Fibroblast of lung (primary cell): ENCODE data around the gene ENPP4.

Experiments
- EZH2 ChIP-seq: IDR thresholded peaks from 2 replicates; pipeline ENCODE4 v1.5.1; 2012; ENCODE audit warnings: low read length, control low read depth, mild to moderate bottlenecking; ENCODE audit errors: missing control alignments
- TF ChIP-seq, protein P1 (sequence below), 2 donors: IDR thresholded peaks in 1 of 2; conservative IDR thresholded peaks in 1 of 2; 1 replicate in 1 of 2; 2 replicates in 1 of 2; pipeline ENCODE4 v1.5.1; 2011 to 2012; ENCODE audit warnings: low read length in 2 of 2, control low read depth in 1 of 2, inconsistent platforms in 1 of 2, low read depth in 1 of 2, mild to moderate bottlenecking in 1 of 2

DNA sequence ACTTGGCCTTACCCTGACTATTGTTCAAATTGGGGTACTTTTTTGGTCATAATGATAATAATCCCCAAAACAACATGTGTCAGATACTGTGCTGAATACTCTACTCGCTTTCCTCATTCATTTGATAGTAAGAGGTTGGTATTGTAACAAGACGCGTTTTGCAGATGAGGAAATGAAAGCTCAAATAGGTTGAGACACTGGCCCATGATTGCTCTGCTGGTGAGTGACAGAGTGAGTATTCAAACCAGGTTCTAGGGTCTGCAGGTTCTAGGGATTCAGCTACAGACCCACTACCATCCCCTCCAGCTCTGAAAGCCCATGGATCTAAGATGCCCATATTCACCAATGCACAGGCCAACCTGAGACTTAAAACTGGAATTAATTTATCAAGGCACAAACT lies 1.3 kb upstream of the ENPP4 start:
- TF ChIP-seq, protein P1, sequence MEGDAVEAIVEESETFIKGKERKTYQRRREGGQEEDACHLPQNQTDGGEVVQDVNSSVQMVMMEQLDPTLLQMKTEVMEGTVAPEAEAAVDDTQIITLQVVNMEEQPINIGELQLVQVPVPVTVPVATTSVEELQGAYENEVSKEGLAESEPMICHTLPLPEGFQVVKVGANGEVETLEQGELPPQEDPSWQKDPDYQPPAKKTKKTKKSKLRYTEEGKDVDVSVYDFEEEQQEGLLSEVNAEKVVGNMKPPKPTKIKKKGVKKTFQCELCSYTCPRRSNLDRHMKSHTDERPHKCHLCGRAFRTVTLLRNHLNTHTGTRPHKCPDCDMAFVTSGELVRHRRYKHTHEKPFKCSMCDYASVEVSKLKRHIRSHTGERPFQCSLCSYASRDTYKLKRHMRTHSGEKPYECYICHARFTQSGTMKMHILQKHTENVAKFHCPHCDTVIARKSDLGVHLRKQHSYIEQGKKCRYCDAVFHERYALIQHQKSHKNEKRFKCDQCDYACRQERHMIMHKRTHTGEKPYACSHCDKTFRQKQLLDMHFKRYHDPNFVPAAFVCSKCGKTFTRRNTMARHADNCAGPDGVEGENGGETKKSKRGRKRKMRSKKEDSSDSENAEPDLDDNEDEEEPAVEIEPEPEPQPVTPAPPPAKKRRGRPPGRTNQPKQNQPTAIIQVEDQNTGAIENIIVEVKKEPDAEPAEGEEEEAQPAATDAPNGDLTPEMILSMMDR (conservative IDR thresholded peaks at IDR 0.05 in 1 of 2, IDR thresholded peaks at IDR 0.05 in 1 of 2; ENCODE audit: low read depth in 1 of 2, low read length in 2 of 2): no peak
- no peak for TF ChIP-seq EZH2
